ENCODE measurements around the gene PTHLH. TPM values are rescaled to one million over a fixed set of nuclear protein-coding genes. Genes with fewer than 3 reads are reported as not detected.

Gene PTHLH
- total and polyA plus RNA-seq, 2 donors from 2014 or later = 0.72 TPM; not detected in 1

DNA sequence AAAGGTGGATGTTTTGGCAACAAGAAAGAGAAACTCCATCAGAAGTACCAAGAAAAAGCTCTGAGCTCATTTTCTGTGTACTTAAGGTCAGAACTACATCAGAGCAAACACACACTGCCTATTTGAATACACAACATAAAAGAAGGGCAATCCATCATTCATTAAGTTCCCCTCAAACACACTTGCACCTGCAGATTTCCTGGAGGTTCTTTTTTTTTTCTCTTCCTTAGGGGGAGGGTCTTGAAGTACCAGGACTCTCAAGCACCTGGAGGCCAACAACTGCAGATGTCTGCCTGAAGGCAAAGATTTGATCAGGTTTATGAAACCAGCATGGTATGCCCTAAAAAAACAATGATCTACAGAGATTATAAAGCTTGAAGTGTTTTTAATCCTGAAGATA is 26.1 kb upstream of the PTHLH start:
- Histone ChIP-seq H3K27me3 (ENCODE audit: control insufficient read depth, insufficient read depth, low read length) (no peaks in the 10 kb centered on the region), H3K9ac (ENCODE audit: low read length in 3 of 3) (no peak overlapping the region), H3K9me3 (ENCODE audit: control insufficient read depth in 2 of 3, insufficient read depth in 1 of 3, low read length in 3 of 3) (no peaks in the 10 kb centered on the region), H3K27ac (ENCODE audit: low read depth in 2 of 2, low read length in 2 of 2) (no peak overlapping the region), H3K4me3 (ENCODE audit: low read length in 3 of 3) (no peak overlapping the region), H3K4me1 (ENCODE audit: control insufficient read depth in 2 of 3, insufficient read depth in 2 of 3, low read depth in 1 of 3, low read length in 3 of 3) (no peaks in the 10 kb centered on the region), H3K36me3 (ENCODE audit: control insufficient read depth in 2 of 3, insufficient read depth in 3 of 3, low read length in 3 of 3) (no peaks in the 10 kb centered on the region)
- no peak for FAIRE-seq
- intact Hi-C loops (cut with DNase I) = no loop called here
- TF ChIP-seq, protein P1, sequence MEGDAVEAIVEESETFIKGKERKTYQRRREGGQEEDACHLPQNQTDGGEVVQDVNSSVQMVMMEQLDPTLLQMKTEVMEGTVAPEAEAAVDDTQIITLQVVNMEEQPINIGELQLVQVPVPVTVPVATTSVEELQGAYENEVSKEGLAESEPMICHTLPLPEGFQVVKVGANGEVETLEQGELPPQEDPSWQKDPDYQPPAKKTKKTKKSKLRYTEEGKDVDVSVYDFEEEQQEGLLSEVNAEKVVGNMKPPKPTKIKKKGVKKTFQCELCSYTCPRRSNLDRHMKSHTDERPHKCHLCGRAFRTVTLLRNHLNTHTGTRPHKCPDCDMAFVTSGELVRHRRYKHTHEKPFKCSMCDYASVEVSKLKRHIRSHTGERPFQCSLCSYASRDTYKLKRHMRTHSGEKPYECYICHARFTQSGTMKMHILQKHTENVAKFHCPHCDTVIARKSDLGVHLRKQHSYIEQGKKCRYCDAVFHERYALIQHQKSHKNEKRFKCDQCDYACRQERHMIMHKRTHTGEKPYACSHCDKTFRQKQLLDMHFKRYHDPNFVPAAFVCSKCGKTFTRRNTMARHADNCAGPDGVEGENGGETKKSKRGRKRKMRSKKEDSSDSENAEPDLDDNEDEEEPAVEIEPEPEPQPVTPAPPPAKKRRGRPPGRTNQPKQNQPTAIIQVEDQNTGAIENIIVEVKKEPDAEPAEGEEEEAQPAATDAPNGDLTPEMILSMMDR (IDR thresholded peaks at IDR 0.05; ENCODE audit: borderline replicate concordance, extremely low read depth, insufficient read depth) = no peak
- no peak for DNase-seq

DNA sequence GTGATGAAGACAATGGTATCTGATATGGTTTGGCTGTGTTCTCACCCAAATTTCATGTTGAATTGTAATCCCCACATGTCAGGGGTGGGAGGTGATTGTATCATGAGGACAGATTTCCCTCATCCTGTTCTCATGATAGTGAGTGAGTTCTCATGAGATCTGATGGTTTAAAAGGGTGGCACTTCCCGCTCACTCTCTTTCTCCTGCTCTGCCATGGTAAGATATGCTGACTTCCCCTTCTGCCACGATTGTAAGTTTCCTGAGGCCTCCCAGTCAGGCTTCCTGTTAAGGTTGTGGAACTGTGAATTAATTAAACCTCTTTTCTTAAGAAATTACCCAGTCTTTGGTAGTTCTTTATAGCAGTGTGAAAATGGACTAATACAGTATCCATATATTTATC is 25.6 kb upstream of the PTHLH start:
- H3K9me3 ChIP-seq (ENCODE audit: control insufficient read depth in 2 of 3, insufficient read depth in 1 of 3, low read length in 3 of 3) = no peaks in the 10 kb centered on the region
- no peaks in the 10 kb centered on the region for H3K36me3 ChIP-seq (ENCODE audit: control insufficient read depth in 2 of 3, insufficient read depth in 3 of 3, low read length in 3 of 3)
- H3K4me3 ChIP-seq (ENCODE audit: low read length in 3 of 3) = no peak overlapping the region
- no peak overlapping the region for H3K9ac ChIP-seq (ENCODE audit: low read length in 3 of 3)
- FAIRE-seq = no peak
- intact Hi-C loops (cut with DNase I) = no loop called here
- TF ChIP-seq, protein P1 (IDR thresholded peaks at IDR 0.05; ENCODE audit: borderline replicate concordance, extremely low read depth, insufficient read depth) = no peak
- H3K4me1 ChIP-seq (ENCODE audit: control insufficient read depth in 2 of 3, insufficient read depth in 2 of 3, low read depth in 1 of 3, low read length in 3 of 3) = no peaks in the 10 kb centered on the region
- no peaks in the 10 kb centered on the region for H3K27me3 ChIP-seq (ENCODE audit: control insufficient read depth, insufficient read depth, low read length)
- H3K27ac ChIP-seq (ENCODE audit: low read depth in 2 of 2, low read length in 2 of 2) = no peak overlapping the region
- DNase-seq = no peak

DNA sequence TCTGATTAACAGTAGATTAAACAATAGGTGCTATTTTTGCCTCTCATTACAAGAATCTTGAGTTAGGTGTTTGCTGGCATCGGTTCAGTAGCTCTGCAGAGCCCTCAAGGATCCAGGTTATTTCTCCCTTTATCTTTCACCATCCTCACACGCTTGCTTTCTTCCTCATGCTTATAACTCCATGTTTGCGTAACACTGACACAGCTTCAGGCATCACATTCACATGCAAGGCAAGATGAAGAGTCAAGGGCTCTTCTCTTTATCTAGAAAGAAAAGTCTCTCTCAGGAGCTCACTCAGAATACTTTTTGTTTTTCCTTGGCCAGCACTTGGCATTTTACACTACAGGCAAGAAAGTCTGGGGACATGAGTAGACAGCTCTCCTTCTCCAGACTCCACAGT is 24.2 kb upstream of the PTHLH start:
- FAIRE-seq = no peak

More for the DNA sequence above, 24.2 kb upstream of the PTHLH start:
- TF ChIP-seq, protein P1 (IDR thresholded peaks at IDR 0.05; ENCODE audit: borderline replicate concordance, extremely low read depth, insufficient read depth) = no peak
- DNase-seq = no peak
- H3K36me3 ChIP-seq (ENCODE audit: control insufficient read depth in 2 of 3, insufficient read depth in 3 of 3, low read length in 3 of 3) = no peaks in the 10 kb centered on the region
- no peak overlapping the region for H3K9ac ChIP-seq (ENCODE audit: low read length in 3 of 3)
- H3K9me3 ChIP-seq (ENCODE audit: control insufficient read depth in 2 of 3, insufficient read depth in 1 of 3, low read length in 3 of 3) = no peaks in the 10 kb centered on the region
- H3K27ac ChIP-seq (ENCODE audit: low read depth in 2 of 2, low read length in 2 of 2) = no peak overlapping the region
- H3K4me3 ChIP-seq (ENCODE audit: low read length in 3 of 3) = no peak overlapping the region
- intact Hi-C loops (cut with DNase I) = no loop called here
- H3K4me1 ChIP-seq (ENCODE audit: control insufficient read depth in 2 of 3, insufficient read depth in 2 of 3, low read depth in 1 of 3, low read length in 3 of 3) = no peaks in the 10 kb centered on the region
- no peaks in the 10 kb centered on the region for H3K27me3 ChIP-seq (ENCODE audit: control insufficient read depth, insufficient read depth, low read length)

Measured in kidney (tissue), 14 donors.